ENCODE measurements around the gene ZC3H18.

ZC3H18 gene

DNA sequence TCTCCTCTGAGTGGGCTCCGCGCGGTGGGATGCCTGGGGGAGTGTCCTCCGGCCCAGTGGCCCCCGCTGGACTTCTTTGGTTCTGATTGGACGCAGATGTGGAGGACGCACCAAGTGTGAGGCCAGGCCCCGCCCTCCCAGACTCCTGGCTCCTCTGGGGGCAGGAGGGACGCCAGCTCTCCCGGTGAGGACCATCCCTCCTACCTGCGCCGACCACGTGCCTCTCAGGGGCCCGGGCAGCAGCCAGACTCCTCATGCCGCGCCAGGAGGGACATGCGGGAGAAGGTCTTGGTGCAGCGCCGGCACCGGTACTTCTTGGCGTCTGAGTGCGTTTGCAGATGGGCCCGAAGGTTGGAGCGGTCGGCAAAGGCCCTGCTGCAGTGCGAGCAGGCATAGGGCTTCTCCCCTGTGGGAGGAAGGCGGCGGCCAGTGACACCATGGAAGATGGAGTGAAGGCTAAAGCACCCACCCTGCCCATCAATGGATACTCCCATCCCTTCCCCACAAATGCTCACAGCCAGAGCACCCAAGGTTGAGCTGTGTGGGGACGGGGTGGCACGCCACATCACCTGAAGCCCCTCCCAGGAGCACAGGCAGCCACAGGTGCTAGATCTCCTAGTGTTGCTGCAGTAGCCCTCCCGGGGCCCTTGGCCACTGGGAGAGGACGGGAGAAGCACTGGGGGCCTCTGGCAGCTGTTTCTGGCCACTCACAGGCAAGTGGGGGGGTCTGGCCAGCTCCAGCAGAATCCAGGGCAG is 108.2 kb downstream of the ZC3H18 start:
- DNase-seq (ENCODE audit: low spot score), result no peak

DNA sequence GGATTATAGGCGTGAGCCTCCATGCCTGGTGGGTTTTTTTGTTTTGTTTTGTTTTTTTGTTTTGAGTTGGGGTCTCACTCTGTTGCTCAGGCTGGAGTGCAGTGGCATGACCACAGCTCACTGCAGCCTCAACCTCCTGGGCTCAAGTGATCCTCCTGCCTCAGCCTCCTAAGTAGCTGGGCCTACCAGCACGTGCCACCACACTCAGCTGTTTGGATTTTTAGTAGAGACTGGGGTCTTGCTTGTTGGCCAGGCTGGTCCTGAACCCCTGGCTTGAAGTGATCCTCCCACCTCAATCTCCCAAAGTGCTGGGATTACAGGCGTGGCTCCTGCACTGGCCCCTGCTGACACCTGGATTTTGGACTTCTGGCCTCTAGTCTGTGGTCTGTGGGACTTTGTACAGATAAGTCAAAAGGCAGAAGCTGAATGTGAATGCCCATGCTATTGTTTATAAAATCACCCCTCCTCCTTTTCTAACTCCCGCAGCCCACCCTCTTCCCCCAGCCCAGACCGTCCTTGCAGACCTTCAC is 110.4 kb downstream of the ZC3H18 start:
- DNase-seq (ENCODE audit: low spot score), result no peak

DNA sequence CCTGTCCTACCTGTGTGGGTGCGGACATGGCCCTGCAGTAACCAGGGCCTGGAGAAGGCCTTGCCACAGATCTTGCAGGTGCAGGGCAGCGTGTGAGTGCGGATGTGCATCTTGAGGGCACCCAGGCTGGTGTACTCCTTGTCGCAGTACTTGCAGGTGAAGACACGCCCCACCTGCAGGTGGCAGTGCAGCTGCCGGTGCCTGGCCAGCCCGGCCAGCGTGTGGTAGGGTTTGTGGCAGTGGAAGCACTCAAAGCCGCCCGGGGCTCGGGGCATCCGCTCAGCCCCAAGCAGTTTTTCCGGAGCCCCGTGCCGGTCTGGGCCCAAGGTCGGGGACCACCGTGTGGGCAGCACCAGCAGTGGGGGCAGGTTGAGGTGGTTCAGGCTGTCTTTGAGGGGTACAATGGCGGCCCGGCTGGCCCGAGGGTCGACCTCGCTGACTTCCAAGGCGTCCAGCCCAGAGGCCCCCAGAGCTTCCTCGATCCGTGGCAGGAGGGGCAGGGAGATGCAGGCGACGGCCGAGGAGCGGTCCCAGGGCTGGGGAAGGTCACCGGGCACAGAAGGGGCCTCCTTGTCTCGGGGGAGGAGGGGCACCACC is 111.0 kb downstream of the ZC3H18 start:
- DNase-seq (ENCODE audit: low spot score), result no peak

Data from hematopoietic multipotent progenitor cell treated with erythropoietin and hydrocortisone succinate and interleukin-3 and kit ligand, for 17 days (in vitro differentiated cells).